Cortex of kidney (tissue), 1 donor: ENCODE measurements around the gene JAZF1.
"Not testable (repeated sequence)": the region's sequence is repeated elsewhere in the genome, so short reads cannot be mapped to it uniquely, and the experiment has no call there.

Source experiments
- DNase-seq: peaks from one replicate; lab custom pipeline; 2025; lab: John Stamatoyannopoulos, UW

The JAZF1 gene

DNA sequence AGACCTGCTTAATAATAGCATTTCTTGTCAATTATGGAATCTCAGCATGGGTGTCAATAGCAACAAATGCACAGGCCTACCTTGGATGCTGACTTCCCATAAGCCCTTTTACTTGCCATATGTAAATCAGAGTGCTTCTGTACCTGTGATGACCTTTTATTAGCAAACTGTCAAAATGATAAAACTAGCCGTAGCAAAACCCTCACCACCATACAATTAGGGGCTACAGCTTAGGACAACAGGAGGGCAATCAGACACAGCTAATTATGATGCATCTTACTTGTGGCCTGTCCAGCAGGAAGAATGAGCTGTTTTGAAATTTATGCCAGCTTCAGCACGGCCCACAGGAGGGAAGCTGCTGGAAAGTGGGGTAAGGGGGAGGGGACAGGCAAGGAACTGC is 239.1 kb downstream of the JAZF1 start:
- no peak for DNase-seq

- DNase-seq = no peak
Observed at GRCh38 chr7:27940341-27940740, 240.3 kb downstream of the JAZF1 start.

GRCh38 chr7:27939893-27940292 is 240.7 kb downstream of the JAZF1 start:
- no peak for DNase-seq

- no peak for DNase-seq
Observed at GRCh38 chr7:27936768-27937102, 243.9 kb downstream of the JAZF1 start.

GRCh38 chr7:27936047-27936767 is 244.4 kb downstream of the JAZF1 start:
- no peak for DNase-seq

DNA sequence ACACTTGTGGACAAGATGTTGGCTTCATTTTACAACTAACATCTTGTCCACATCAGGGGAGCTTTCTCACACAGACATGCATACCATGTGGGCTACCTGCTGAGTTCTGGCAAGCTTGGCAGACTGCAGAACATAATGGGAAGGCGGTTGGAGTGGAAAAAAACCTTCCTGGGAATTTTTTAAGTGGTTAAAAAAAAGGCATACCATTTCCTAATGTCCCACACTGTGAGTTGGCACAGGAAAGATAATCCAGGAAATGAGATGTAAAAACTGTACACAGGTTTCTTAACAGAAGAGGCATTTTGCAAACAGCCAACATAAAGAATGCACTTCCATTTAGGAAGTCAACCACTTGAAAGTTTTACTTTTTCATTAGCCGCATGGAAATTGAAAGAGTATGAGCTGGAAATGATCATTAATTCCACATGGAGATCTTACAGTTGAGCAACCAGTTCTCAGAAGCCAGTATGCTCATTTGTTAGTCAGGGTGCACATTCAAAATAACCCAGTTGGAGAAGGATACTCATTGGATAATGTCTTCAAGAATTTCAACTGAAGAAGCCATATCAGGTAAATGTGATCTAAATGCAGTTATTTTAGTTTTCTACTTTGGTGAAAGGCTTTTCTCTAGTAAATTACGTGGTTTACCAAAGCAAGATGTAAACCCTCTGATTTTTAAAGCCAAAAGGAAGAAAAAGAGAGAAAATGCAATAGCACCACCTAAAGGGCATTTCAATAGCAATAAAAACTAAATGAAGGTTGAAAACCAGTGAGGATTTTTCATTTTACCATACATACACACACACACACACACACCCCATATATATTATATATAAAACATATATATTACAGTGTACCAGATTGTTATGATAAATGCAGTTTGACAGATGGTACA is 246.7 kb downstream of the JAZF1 start:
- no peak for DNase-seq

DNA sequence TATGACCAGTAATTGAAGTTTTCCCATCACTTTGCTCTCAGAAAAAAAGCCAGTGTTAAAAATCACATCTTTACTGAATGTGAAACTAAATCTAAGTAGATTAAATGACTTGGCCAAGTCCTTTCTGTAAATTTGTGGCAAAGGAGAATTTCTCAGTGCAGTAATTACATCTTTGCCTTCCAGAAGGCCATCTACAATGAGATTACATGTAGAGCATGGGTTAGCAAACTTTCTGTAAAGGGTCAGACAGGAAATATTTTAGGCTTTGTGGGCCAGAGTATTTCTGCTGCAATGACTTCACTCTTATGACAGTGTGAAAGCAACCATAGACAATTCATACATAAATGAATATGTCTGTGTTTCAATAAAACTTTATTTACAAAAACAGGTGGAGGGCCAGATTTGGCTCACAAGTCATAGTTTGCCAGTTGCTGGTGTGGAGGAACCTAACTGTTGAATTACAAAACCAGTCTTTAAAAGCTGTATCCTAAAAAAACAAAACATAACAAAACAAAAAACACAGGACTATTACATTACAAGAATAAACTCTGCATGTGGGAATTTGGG is 249.6 kb downstream of the JAZF1 start:
- DNase-seq = no peak

DNA sequence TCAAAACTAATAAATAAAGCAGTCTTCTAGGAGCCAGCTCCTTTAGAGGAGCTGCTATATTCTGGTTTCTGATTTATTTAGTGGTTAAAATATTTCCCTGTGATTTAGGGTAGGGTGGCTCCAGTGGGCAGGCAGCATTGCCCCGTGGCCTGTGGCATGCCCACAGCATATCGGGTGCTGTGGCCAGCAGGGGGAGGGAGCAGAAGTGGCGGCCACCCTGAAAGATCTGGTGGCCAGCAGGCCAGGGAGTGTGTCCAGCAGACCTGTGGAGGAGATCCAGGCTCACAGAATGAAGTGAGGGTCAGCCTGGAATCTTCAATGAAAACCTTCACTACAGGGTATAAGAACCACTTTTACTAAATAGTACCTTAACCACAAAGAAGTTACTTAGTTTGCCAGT is 251.5 kb downstream of the JAZF1 start:
- no peak for DNase-seq

GRCh38 chr7:27928001-27928400 is 252.6 kb downstream of the JAZF1 start:
- no peak for DNase-seq

- DNase-seq = no peak
Observed at GRCh38 chr7:27925573-27926201, 254.9 kb downstream of the JAZF1 start.

GRCh38 chr7:27923642-27923980 is 257.0 kb downstream of the JAZF1 start:
- no peak for DNase-seq

DNA sequence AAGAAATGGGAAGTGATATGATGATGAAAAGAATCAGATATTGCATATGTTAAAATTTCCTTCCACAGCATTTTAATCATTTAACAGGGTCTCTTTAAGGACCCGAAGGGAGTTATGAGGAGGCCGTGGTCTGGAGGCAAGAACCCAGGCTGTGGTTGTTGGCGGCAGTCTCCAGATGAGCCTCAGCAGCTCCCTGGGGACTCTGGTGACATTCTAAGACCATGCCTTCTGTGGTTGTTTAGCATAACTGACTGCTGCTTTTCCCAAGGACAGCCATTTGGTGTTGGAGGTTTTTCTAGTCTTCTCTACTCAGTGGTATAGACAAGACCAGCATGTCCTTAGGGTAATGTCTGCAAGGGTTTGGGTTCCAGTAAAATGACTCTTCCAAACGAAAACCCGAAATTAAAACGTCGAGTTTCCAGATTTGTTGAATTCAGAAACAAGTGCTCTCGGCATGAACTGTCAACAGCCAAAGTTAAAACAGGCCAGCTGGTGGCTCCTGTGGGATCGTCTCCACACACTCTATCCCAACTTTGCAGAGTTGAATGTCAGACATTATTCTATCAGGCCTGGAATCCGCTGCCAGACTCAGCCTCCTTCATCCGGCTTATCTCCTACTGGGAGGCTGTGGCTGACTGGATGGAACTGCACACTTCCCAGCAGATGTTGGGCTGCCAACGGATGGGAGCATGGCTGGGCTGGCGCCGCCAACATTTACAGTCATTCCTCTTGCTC is 257.5 kb downstream of the JAZF1 start:
- DNase-seq = no peak

- not testable (repeated sequence) for DNase-seq
Observed at GRCh38 chr7:27922389-27922788, 258.2 kb downstream of the JAZF1 start.

GRCh38 chr7:27921081-27921836 is 259.3 kb downstream of the JAZF1 start:
- no peak for DNase-seq

GRCh38 chr7:27920281-27920946 is 260.2 kb downstream of the JAZF1 start:
- no peak for DNase-seq

GRCh38 chr7:27918503-27918902 is 262.1 kb downstream of the JAZF1 start:
- DNase-seq = no peak

GRCh38 chr7:27917774-27918314 is 262.8 kb downstream of the JAZF1 start:
- no peak for DNase-seq

DNA sequence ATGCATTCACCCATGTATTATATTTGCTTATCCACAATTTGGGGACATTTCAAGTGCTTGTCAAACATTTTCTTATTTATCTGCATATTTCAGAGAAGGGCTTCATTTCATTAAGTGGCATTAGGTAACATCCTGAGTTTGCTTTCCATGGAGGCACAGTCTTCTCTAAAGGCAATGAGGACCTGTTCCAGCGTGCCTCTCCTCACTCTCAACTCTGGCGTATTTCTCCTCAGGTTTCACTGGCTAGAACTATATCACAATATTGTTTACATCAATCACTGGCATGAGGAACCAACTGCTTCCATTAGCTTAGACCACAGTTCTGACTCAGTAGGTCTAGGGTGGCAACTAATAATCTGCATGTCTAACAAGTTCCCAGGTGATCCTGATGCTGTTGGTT is 263.5 kb downstream of the JAZF1 start:
- DNase-seq = no peak

- DNase-seq = no peak
Observed at GRCh38 chr7:27916372-27916771, 264.2 kb downstream of the JAZF1 start.

GRCh38 chr7:27914409-27914808 is 266.2 kb downstream of the JAZF1 start:
- DNase-seq = no peak
